Cardiac atrium fibroblast (primary cell): ENCODE measurements around the gene CPNE2. TPM values are rescaled to one million over a fixed set of nuclear protein-coding genes. Genes with fewer than 3 reads are reported as not detected.

Experiments used
- total RNA-seq: library from RNA; depleted of rRNA; stranded (reverse); fragments of >200 nt; gene quantifications from 2 replicates; pipeline ENCODE4 v1.2.3, GENCODE V29; 2015

CPNE2 gene
- total RNA-seq = 16.0 and 26.2 TPM in 2 replicates

GRCh38 chr16:57091975-57092785 is at the start of gene CPNE2:
TSS of gene CPNE2 (plus strand) at chr16:57092583. CDS start at chr16:57110743, 18,160 bp downstream.

DNA sequence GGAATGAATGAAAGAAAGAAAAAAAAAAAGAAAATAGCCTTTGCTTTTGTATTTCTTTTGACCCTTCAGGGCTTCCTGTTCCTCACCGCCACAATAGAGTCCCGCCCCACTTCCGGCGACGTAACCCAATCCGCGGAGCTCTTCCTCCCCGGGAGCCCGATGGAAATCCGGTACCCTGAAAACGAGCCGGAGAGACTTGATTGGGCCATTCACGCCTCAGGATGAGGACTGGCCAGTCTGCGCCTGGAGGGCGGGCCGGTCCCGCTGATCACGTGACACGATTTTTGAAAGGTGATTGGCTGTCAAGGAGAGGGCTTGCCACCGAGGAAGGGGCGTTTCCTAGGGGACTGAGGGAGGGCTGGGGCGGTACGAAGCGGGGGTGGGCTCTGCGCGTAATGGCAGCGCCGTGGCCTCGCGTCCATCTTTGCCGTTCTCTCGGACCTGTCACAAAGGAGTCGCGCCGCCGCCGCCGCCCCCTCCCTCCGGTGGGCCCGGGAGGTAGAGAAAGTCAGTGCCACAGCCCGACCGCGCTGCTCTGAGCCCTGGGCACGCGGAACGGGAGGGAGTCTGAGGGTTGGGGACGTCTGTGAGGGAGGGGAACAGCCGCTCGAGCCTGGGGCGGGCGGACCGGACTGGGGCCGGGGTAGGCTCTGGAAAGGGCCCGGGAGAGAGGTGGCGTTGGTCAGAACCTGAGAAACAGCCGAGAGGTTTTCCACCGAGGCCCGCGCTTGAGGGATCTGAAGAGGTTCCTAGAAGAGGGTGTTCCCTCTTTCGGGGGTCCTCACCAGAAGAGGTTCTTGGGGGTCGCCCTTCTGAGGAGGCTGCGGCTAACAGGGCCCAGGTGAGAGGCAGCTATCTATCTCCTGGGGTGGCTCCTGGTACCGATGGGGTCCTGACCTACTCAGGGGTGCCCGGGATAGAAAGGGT is 93.8 kb downstream of the CPNE2 start, which contains the start of the genes PSME3IP1 and RSPRY1:
TSS of gene PSME3IP1 (minus strand) at position 95 of the 927 bp plus-strand sequence. CDS start 12,185 bp downstream, outside the sequence.
TSS of gene RSPRY1 (plus strand) at position 385 of the 927 bp plus-strand sequence. CDS start 18,330 bp downstream, outside the sequence.

Other genes with a start within 250 kb of the CPNE2 start
- gene SLC12A3, start 227.4 kb upstream of the CPNE2 start, total RNA-seq = not detected in 2 replicates
- 146 and 155 TPM in 2 replicates for gene HERPUD1, start 160.4 kb upstream of the CPNE2 start, total RNA-seq
- 0.81 TPM in 1 of 2 replicates, not detected in the other for gene CETP, start 130.6 kb upstream of the CPNE2 start, total RNA-seq
- gene NLRC5, start 103.0 kb upstream of the CPNE2 start, total RNA-seq = 3.2 and 22.8 TPM in 2 replicates
- 26.7 and 27.1 TPM in 2 replicates for gene PSME3IP1, start 93.5 kb downstream of the CPNE2 start, total RNA-seq
- gene RSPRY1, start 93.7 kb downstream of the CPNE2 start, total RNA-seq = 23.8 and 26.1 TPM in 2 replicates
- gene ARL2BP, start 152.7 kb downstream of the CPNE2 start, total RNA-seq = 82.6 and 83.4 TPM in 2 replicates
- not detected in 2 replicates for gene PLLP, start 192.1 kb downstream of the CPNE2 start, total RNA-seq